Measurements from ENCODE around the gene PLK2. TPM values are rescaled to one million over a fixed set of nuclear protein-coding genes. Genes with fewer than 3 reads are reported as not detected.

Gene PLK2
- total and polyA plus RNA-seq, 2 experiments from 2014 or later = 98.0 to 183 TPM

- Histone ChIP-seq H3K9me3 (ENCODE audit: low read depth) (no peaks in the 10 kb centered on the region), H3K36me3 (replicated peaks; ENCODE audit: insufficient read depth, low read depth) (no peaks in the 10 kb centered on the region), H4K20me1 (ENCODE audit: insufficient read depth, poor library complexity, severe bottlenecking) (no peaks in the 10 kb centered on the region), H3K9me2 (replicated peaks; ENCODE audit: insufficient read depth) (no peaks in the 10 kb centered on the region), H3K27ac (no peak overlapping the region), H3K79me2 (no peaks in the 10 kb centered on the region), H3K4me1 (ENCODE audit: insufficient read depth) (no peaks in the 10 kb centered on the region), H3K27me3 (no peaks in the 10 kb centered on the region), H2AFZ (no peak overlapping the region), H3K4me3 (no peak overlapping the region), H3K4me2 (no peak overlapping the region)
- no peak for DNase-seq (ENCODE audit: low spot score)
- 83% methylated on average over 4 of the region's 4 CpGs for WGBS (ENCODE audit: low lambda C conversion rate, missing lambda C conversion rate)
- TF ChIP-seq EZH2 (IDR thresholded peaks at IDR 0.05; ENCODE audit: borderline replicate concordance) (no peak), EZH2phosphoT487 (IDR thresholded peaks at IDR 0.05; ENCODE audit: low read depth, severe bottlenecking, unreplicated experiment) (no peak), CTCF (IDR thresholded peaks at IDR 0.05; ENCODE audit: poor library complexity) (no peak)
Observed at GRCh38 chr5:58490402-58491050, 30.6 kb upstream of the PLK2 start.

DNA sequence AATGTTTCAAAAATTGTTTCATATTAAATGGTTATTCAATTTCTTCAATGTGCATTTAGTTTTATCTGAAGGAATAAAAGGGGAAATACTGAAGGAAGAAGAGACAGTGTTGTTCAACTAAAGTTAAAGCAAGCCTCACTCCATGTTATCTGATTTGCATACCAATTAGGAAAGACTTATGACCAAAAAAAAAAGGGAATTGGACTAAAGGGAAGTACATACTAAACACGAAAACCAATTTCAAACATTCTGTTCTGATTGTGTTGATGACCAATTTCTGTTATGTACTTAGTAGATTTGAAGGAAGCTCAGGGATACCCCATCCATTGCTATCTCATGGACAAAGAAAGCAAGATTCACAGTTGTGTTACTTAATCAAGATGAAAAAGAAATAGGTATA lies 26.4 kb upstream of the PLK2 start:
- Histone ChIP-seq H3K79me2 (no peaks in the 10 kb centered on the region), H3K4me3 (no peak overlapping the region), H4K20me1 (ENCODE audit: insufficient read depth, poor library complexity, severe bottlenecking) (no peaks in the 10 kb centered on the region), H3K9me3 (ENCODE audit: low read depth) (no peaks in the 10 kb centered on the region), H2AFZ (no peak overlapping the region), H3K4me2 (no peak overlapping the region), H3K27ac (no peak overlapping the region), H3K4me1 (ENCODE audit: insufficient read depth) (no peaks in the 10 kb centered on the region), H3K27me3 (no peaks in the 10 kb centered on the region), H3K36me3 (replicated peaks; ENCODE audit: insufficient read depth, low read depth) (no peaks in the 10 kb centered on the region), H3K9me2 (replicated peaks; ENCODE audit: insufficient read depth) (no peaks in the 10 kb centered on the region)
- no peak for TF ChIP-seq EZH2 (IDR thresholded peaks at IDR 0.05; ENCODE audit: borderline replicate concordance)
- TF ChIP-seq CTCF (IDR thresholded peaks at IDR 0.05; ENCODE audit: poor library complexity) = no peak
- no peak for TF ChIP-seq EZH2phosphoT487 (IDR thresholded peaks at IDR 0.05; ENCODE audit: low read depth, severe bottlenecking, unreplicated experiment)
- WGBS (ENCODE audit: low lambda C conversion rate, missing lambda C conversion rate) = 97% methylated on average over 1 of the region's 1 CpG
- no peak for DNase-seq (ENCODE audit: low spot score)

- H3K27me3 ChIP-seq = no peaks in the 10 kb centered on the region
- no peaks in the 10 kb centered on the region for H3K9me3 ChIP-seq (ENCODE audit: low read depth)
- no peak overlapping the region for H3K4me3 ChIP-seq
- no peaks in the 10 kb centered on the region for H3K4me1 ChIP-seq (ENCODE audit: insufficient read depth)
- no peaks in the 10 kb centered on the region for H3K79me2 ChIP-seq
- WGBS (ENCODE audit: low lambda C conversion rate, missing lambda C conversion rate) = 85% methylated on average over 4 of the region's 4 CpGs
- no peak overlapping the region for H3K4me2 ChIP-seq
- no peaks in the 10 kb centered on the region for H3K36me3 ChIP-seq (replicated peaks; ENCODE audit: insufficient read depth, low read depth)
- no peak overlapping the region for H2AFZ ChIP-seq
- no peak for DNase-seq (ENCODE audit: low spot score)
- H3K27ac ChIP-seq = no peak overlapping the region
- TF ChIP-seq CTCF (IDR thresholded peaks at IDR 0.05; ENCODE audit: poor library complexity) = no peak
- TF ChIP-seq EZH2 (IDR thresholded peaks at IDR 0.05; ENCODE audit: borderline replicate concordance) = no peak
- TF ChIP-seq EZH2phosphoT487 (IDR thresholded peaks at IDR 0.05; ENCODE audit: low read depth, severe bottlenecking, unreplicated experiment) = no peak
- no peaks in the 10 kb centered on the region for H3K9me2 ChIP-seq (replicated peaks; ENCODE audit: insufficient read depth)
- H4K20me1 ChIP-seq (ENCODE audit: insufficient read depth, poor library complexity, severe bottlenecking) = no peaks in the 10 kb centered on the region
Observed at GRCh38 chr5:58484505-58484904, 24.6 kb upstream of the PLK2 start.

Measured in hepatocyte (in vitro differentiated cells).